ENCODE data around the gene NR2F2.

Gene NR2F2

GRCh38 chr15:96328877-96329195 is 1.7 kb upstream of the NR2F2 start:
- in situ Hi-C loops (cut with HindIII; ENCODE audit: low pct_ligation_motif_present, low pct_unique_long_range_greater_than_20kb, low sequenced_read_pairs): no loop called here
- no peak for DNase-seq

GRCh38 chr15:96329403-96329981 is 1.0 kb upstream of the NR2F2 start:
- in situ Hi-C loops (cut with HindIII; ENCODE audit: low pct_ligation_motif_present, low pct_unique_long_range_greater_than_20kb, low sequenced_read_pairs): no loop called here

GRCh38 chr15:96330064-96330449 is 443 bp upstream of the NR2F2 start:
- peak; percentile 83 for DNase-seq
- in situ Hi-C loops (cut with HindIII; ENCODE audit: low pct_ligation_motif_present, low pct_unique_long_range_greater_than_20kb, low sequenced_read_pairs): no loop called here

More at GRCh38 chr15:96329403-96329981, 1.0 kb upstream of the NR2F2 start:
- DNase-seq: peak; percentile 42

- peak; percentile 22 for DNase-seq
- in situ Hi-C loops (cut with HindIII; ENCODE audit: low pct_ligation_motif_present, low pct_unique_long_range_greater_than_20kb, low sequenced_read_pairs): no loop called here
These were observed 844 bp downstream of the NR2F2 start for GRCh38 chr15:96331144-96331944.

- in situ Hi-C loops (cut with HindIII; ENCODE audit: low pct_ligation_motif_present, low pct_unique_long_range_greater_than_20kb, low sequenced_read_pairs): no loop called here
- DNase-seq: peak; percentile 44
These were observed 1.6 kb downstream of the NR2F2 start for GRCh38 chr15:96331945-96332636.

GRCh38 chr15:96332637-96333121 is 2.2 kb downstream of the NR2F2 start:
- in situ Hi-C loops (cut with HindIII; ENCODE audit: low pct_ligation_motif_present, low pct_unique_long_range_greater_than_20kb, low sequenced_read_pairs): no loop called here

GRCh38 chr15:96333131-96334016 is 2.9 kb downstream of the NR2F2 start:
- DNase-seq: peak; percentile 8
- in situ Hi-C loops (cut with HindIII; ENCODE audit: low pct_ligation_motif_present, low pct_unique_long_range_greater_than_20kb, low sequenced_read_pairs): no loop called here

More at GRCh38 chr15:96332637-96333121, 2.2 kb downstream of the NR2F2 start:
- peak; percentile 17 for DNase-seq

GRCh38 chr15:96334017-96334704 is 3.7 kb downstream of the NR2F2 start:
- peak; percentile 2 for DNase-seq
- in situ Hi-C loops (cut with HindIII; ENCODE audit: low pct_ligation_motif_present, low pct_unique_long_range_greater_than_20kb, low sequenced_read_pairs): no loop called here

GRCh38 chr15:96334705-96335410 is 4.4 kb downstream of the NR2F2 start:
- peak; percentile 1 for DNase-seq
- in situ Hi-C loops (cut with HindIII; ENCODE audit: low pct_ligation_motif_present, low pct_unique_long_range_greater_than_20kb, low sequenced_read_pairs): no loop called here

- in situ Hi-C loops (cut with HindIII; ENCODE audit: low pct_ligation_motif_present, low pct_unique_long_range_greater_than_20kb, low sequenced_read_pairs): no loop called here
- peak; percentile 2 for DNase-seq
These were observed 5.0 kb downstream of the NR2F2 start for GRCh38 chr15:96335411-96336024.

- in situ Hi-C loops (cut with HindIII; ENCODE audit: low pct_ligation_motif_present, low pct_unique_long_range_greater_than_20kb, low sequenced_read_pairs): no loop called here
- DNase-seq: peak; percentile 3
These were observed 5.7 kb downstream of the NR2F2 start for GRCh38 chr15:96336108-96336595.

- in situ Hi-C loops (cut with HindIII; ENCODE audit: low pct_ligation_motif_present, low pct_unique_long_range_greater_than_20kb, low sequenced_read_pairs): no loop called here
- peak; percentile 32 for DNase-seq
These were observed 6.3 kb downstream of the NR2F2 start for GRCh38 chr15:96336596-96337364.

GRCh38 chr15:96337365-96338023 is 7.0 kb downstream of the NR2F2 start:
- in situ Hi-C loops (cut with HindIII; ENCODE audit: low pct_ligation_motif_present, low pct_unique_long_range_greater_than_20kb, low sequenced_read_pairs): no loop called here
- peak; percentile 23 for DNase-seq

GRCh38 chr15:96338074-96338765 is 7.7 kb downstream of the NR2F2 start:
- in situ Hi-C loops (cut with HindIII; ENCODE audit: low pct_ligation_motif_present, low pct_unique_long_range_greater_than_20kb, low sequenced_read_pairs): no loop called here

More at GRCh38 chr15:96338074-96338765, 7.7 kb downstream of the NR2F2 start:
- DNase-seq: peak; percentile 1
